Measurements from ENCODE around the gene FLRT1.

GRCh38 chr11:64036087-64037026 lies 626 bp downstream of the FLRT1 start:
- TF ChIP-seq CTCF (IDR thresholded peaks at IDR 0.05) (0 out of 3 replicates have a peak, but pooled peaks have one; percentile 10), RNF2 (IDR thresholded peaks at IDR 0.05; ENCODE audit: borderline replicate concordance, low read depth) (no peak)

Measured in A549 (cell line).